ENCODE data around the gene PNPLA1.
"Not testable (repeated sequence)": the region's sequence is repeated elsewhere in the genome, so short reads cannot be mapped to it uniquely, and the experiment has no call there.

Gene PNPLA1

GRCh38 chr6:36335465-36336207, 65.8 kb downstream of the PNPLA1 start:
- DNase-seq (ENCODE audit: low read depth in 2 of 2) = no peak

- DNase-seq (ENCODE audit: low read depth in 2 of 2) = no peak
Measured at GRCh38 chr6:36336208-36336710, 66.4 kb downstream of the PNPLA1 start.

- no peak for DNase-seq (ENCODE audit: low read depth in 2 of 2)
Measured at GRCh38 chr6:36336779-36337241, 67.0 kb downstream of the PNPLA1 start, which contains the start of gene BNIP5. BNIP5 (minus strand) TSS chr6:36336888; CDS start chr6:36330690, 6,198 bp downstream.

- DNase-seq (ENCODE audit: low read depth in 2 of 2) = no peak
Measured at GRCh38 chr6:36337814-36338213, 68.0 kb downstream of the PNPLA1 start.

- not testable (repeated sequence) for DNase-seq (ENCODE audit: low read depth in 2 of 2)
Measured at GRCh38 chr6:36338223-36338622, 68.4 kb downstream of the PNPLA1 start.

GRCh38 chr6:36339146-36339545, 69.3 kb downstream of the PNPLA1 start:
- DNase-seq (ENCODE audit: low read depth in 2 of 2) = no peak

- no peak for DNase-seq (ENCODE audit: low read depth in 2 of 2)
Measured at GRCh38 chr6:36340306-36340617, 70.4 kb downstream of the PNPLA1 start.

GRCh38 chr6:36340618-36341454, 71.0 kb downstream of the PNPLA1 start:
- peak; percentile 34 to 68 for DNase-seq (ENCODE audit: low read depth in 2 of 2)

GRCh38 chr6:36343109-36343680, 73.3 kb downstream of the PNPLA1 start:
- no peak for DNase-seq (ENCODE audit: low read depth in 2 of 2)

- DNase-seq (ENCODE audit: low read depth in 2 of 2) = no peak
Measured at GRCh38 chr6:36345681-36346466, 76.0 kb downstream of the PNPLA1 start.

- no peak for DNase-seq (ENCODE audit: low read depth in 2 of 2)
Measured at GRCh38 chr6:36346486-36347273, 76.8 kb downstream of the PNPLA1 start.

GRCh38 chr6:36347621-36348020, 77.8 kb downstream of the PNPLA1 start:
- no peak for DNase-seq (ENCODE audit: low read depth in 2 of 2)

- DNase-seq (ENCODE audit: low read depth in 2 of 2) = no peak
Measured at GRCh38 chr6:36349240-36349639, 79.4 kb downstream of the PNPLA1 start.

- DNase-seq (ENCODE audit: low read depth in 2 of 2) = no peak
Measured at GRCh38 chr6:36350082-36350481, 80.2 kb downstream of the PNPLA1 start.

GRCh38 chr6:36350681-36351571, 81.1 kb downstream of the PNPLA1 start:
- DNase-seq (ENCODE audit: low read depth in 2 of 2) = no peak

- DNase-seq (ENCODE audit: low read depth in 2 of 2) = no peak
Measured at GRCh38 chr6:36352477-36353157, 82.8 kb downstream of the PNPLA1 start.

GRCh38 chr6:36353411-36353915, 83.6 kb downstream of the PNPLA1 start:
- no peak for DNase-seq (ENCODE audit: low read depth in 2 of 2)

- no peak for DNase-seq (ENCODE audit: low read depth in 2 of 2)
Measured at GRCh38 chr6:36355819-36356218, 86.0 kb downstream of the PNPLA1 start.

GRCh38 chr6:36357872-36358225, 88.0 kb downstream of the PNPLA1 start:
- DNase-seq (ENCODE audit: low read depth in 2 of 2) = no peak

Measured in stimulated activated CD4-positive, alpha-beta T cell treated with anti-CD3 and anti-CD28 coated beads, Interleukin-1b, Interleukin-23, amount 100 ng/mL, for 1 hour (primary cell).